NCI-H524 (cell line): ENCODE data around the gene RASL10B.

ENCODE experiments used
- DNase-seq, 2 experiments: peaks; one replicate each; lab custom pipeline; 2025; lab: John Stamatoyannopoulos, UW

Gene RASL10B

GRCh38 chr17:35765756-35766488 lies 34.5 kb downstream of the RASL10B start:
- DNase-seq: no peak

GRCh38 chr17:35766489-35766877 lies 35.0 kb downstream of the RASL10B start:
- DNase-seq: no peak

- DNase-seq: peak in 1 of 2 experiments; percentile 26
These were observed 35.6 kb downstream of the RASL10B start for GRCh38 chr17:35766903-35767510.

- DNase-seq: no peak
These were observed 37.4 kb downstream of the RASL10B start for GRCh38 chr17:35768797-35769196.

GRCh38 chr17:35769895-35770486 lies 38.6 kb downstream of the RASL10B start:
- DNase-seq: no peak

- DNase-seq: no peak
These were observed 41.7 kb downstream of the RASL10B start for GRCh38 chr17:35773129-35773528.

GRCh38 chr17:35773679-35774425 lies 42.4 kb downstream of the RASL10B start:
- no peak for DNase-seq

- no peak for DNase-seq
These were observed 43.1 kb downstream of the RASL10B start for GRCh38 chr17:35774499-35774898.

GRCh38 chr17:35775039-35775438 lies 43.6 kb downstream of the RASL10B start:
- no peak for DNase-seq

GRCh38 chr17:35775583-35775982 lies 44.1 kb downstream of the RASL10B start:
- DNase-seq: no peak

- no peak for DNase-seq
These were observed 47.3 kb downstream of the RASL10B start for GRCh38 chr17:35778641-35779196.

- no peak for DNase-seq
These were observed 49.5 kb downstream of the RASL10B start for GRCh38 chr17:35780950-35781349.

GRCh38 chr17:35784895-35785294 lies 53.5 kb downstream of the RASL10B start:
- no peak for DNase-seq

- no peak for DNase-seq
These were observed 55.5 kb downstream of the RASL10B start for GRCh38 chr17:35786941-35787432.

- no peak for DNase-seq
These were observed 57.3 kb downstream of the RASL10B start for GRCh38 chr17:35788477-35789368.

GRCh38 chr17:35790841-35791240 lies 59.4 kb downstream of the RASL10B start:
- no peak for DNase-seq

GRCh38 chr17:35791681-35792350 lies 60.4 kb downstream of the RASL10B start:
- no peak for DNase-seq
